ENCODE data around the gene TNS4. TPM values are rescaled to one million over a fixed set of nuclear protein-coding genes. Genes with fewer than 3 reads are reported as not detected.

The TNS4 gene, protein sequence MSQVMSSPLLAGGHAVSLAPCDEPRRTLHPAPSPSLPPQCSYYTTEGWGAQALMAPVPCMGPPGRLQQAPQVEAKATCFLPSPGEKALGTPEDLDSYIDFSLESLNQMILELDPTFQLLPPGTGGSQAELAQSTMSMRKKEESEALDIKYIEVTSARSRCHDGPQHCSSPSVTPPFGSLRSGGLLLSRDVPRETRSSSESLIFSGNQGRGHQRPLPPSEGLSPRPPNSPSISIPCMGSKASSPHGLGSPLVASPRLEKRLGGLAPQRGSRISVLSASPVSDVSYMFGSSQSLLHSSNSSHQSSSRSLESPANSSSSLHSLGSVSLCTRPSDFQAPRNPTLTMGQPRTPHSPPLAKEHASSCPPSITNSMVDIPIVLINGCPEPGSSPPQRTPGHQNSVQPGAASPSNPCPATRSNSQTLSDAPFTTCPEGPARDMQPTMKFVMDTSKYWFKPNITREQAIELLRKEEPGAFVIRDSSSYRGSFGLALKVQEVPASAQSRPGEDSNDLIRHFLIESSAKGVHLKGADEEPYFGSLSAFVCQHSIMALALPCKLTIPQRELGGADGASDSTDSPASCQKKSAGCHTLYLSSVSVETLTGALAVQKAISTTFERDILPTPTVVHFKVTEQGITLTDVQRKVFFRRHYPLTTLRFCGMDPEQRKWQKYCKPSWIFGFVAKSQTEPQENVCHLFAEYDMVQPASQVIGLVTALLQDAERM
- total RNA-seq (1 to 10 TPM; 3.1 TPM), polyA plus RNA-seq (0.41 TPM)

DNA sequence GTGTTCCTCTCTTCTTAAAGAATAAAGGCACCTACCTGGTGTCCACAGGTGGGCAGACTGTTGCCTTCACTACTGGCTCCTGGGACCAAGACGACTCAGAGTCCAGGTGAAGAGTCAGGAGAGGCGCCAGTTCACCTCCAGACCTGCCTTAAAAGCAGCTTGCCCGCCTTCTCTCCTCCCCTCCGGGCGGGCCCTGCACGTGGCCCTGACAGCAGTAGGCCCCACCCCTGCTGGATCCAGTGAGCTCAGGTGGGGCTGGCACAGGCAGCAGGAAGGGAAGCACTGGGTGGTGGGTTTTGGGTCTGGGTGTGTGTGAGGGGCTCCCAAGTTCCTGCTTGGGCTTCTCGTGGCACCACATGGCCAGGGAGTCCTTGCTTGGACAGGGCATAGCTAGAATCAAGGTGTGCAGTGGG, at the start of gene TNS4:
TNS4 (minus strand) TSS at position 125 of the 413 bp plus-strand sequence. CDS start 5,198 bp downstream, outside the sequence.
- peaks cover 2 to 6% (median 5%) of the 10 kb centered on the region in 3 donors for H3K4me1 Mint-ChIP-seq
- no peaks in the 10 kb centered on the region for H3K36me3 ChIP-seq (ENCODE audit: insufficient read depth, low read length)
- H3K27me3 Mint-ChIP-seq, result no peaks in the 10 kb centered on the region
- DNase-seq, result no peak
- no peaks in the 10 kb centered on the region for H3K9me3 ChIP-seq (ENCODE audit: low read length)
- H3K27ac Mint-ChIP-seq, result peak within 1 kb of the TSS in 2 of 8 donors; percentile 27 to 43
- H3K4me1 ChIP-seq (ENCODE audit: insufficient read depth, low read length), result no peaks in the 10 kb centered on the region
- no peak within 1 kb of the TSS for H3K27ac ChIP-seq (ENCODE audit: low read depth, low read length)
- no peak within 1 kb of the TSS for H3K4me3 Mint-ChIP-seq
- ChIA-PET POLR2A (no interaction called here), CTCF (interaction anchor here (1.0 kb wide), 1 partner anchor 32 kb away, joined by 4 read pairs; no protein-coding TSS in a partner anchor)
- H3K36me3 Mint-ChIP-seq, result no peaks in the 10 kb centered on the region
- H3K4me3 ChIP-seq (ENCODE audit: low read length), result no peak within 1 kb of the TSS
- no peaks in the 10 kb centered on the region for H3K27me3 ChIP-seq (ENCODE audit: insufficient read depth, low read length, poor library complexity, severe bottlenecking)
- no peaks in the 10 kb centered on the region for H3K9me3 Mint-ChIP-seq

DNA sequence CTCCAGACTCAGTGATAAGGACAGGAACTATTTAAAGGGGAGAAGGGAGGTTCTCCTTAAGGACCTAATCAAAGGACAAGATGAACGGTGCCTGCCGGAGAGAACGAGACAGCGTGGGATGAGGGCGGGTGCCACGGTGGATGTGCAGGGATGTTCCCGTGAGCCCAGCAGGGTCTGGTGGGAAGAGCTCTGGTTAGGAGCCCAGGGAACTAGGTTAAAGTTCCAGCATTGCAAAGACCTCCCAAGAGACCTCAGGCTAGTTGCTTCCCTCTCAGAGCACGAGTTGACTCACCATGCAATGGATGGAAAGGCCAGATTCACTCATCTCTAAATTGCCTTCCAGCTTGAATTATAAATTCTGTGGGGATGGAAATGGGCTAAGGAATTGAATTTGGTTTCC, 49.2 kb upstream of the TNS4 start:
- H3K9me3 Mint-ChIP-seq, result no peaks in the 10 kb centered on the region
- Histone ChIP-seq H3K4me3 (ENCODE audit: low read length) (no peak overlapping the region), H3K36me3 (ENCODE audit: insufficient read depth, low read length) (peaks cover 19% of the 10 kb centered on the region), H3K27ac (ENCODE audit: low read depth, low read length) (no peak overlapping the region), H3K27me3 (ENCODE audit: insufficient read depth, low read length, poor library complexity, severe bottlenecking) (no peaks in the 10 kb centered on the region), H3K4me1 (ENCODE audit: insufficient read depth, low read length) (peaks cover 98% of the 10 kb centered on the region), H3K9me3 (ENCODE audit: low read length) (no peaks in the 10 kb centered on the region)
- POLR2A ChIA-PET, result interaction anchor here (1.2 to 1.8 kb wide), 3 partner anchors 10 to 17 kb away, joined by 4 to 5 read pairs (median 4); no protein-coding TSS in a partner anchor
- no peaks in the 10 kb centered on the region for H3K27me3 Mint-ChIP-seq
- H3K36me3 Mint-ChIP-seq, result peaks cover 0 to 41% (median 12%) of the 10 kb centered on the region in 3 donors
- peak overlapping the region in 2 of 7 donors; percentile 19 to 82 for H3K4me3 Mint-ChIP-seq
- peak overlapping the region in 7 of 8 donors; percentile 7 to 81 (median 57) for H3K27ac Mint-ChIP-seq
- peaks cover 88 to 100% (median 98%) of the 10 kb centered on the region in 3 donors for H3K4me1 Mint-ChIP-seq
- CTCF ChIA-PET, result interaction anchor here (1.0 to 17.6 kb wide), 3 partner anchors 10 to 69 kb away, joined by 3 to 475 read pairs (median 4); no protein-coding TSS in a partner anchor
- peak in 1 of 5 donors; percentile 16 for DNase-seq

- Mint-ChIP-seq H3K4me1 (peaks cover 81 to 93% (median 90%) of the 10 kb centered on the region in 3 donors), H3K27ac (peak overlapping the region; percentile 47 to 95 (median 78)), H3K36me3 (peaks cover 0 to 26% (median 3%) of the 10 kb centered on the region in 3 donors), H3K27me3 (no peaks in the 10 kb centered on the region), H3K4me3 (peak overlapping the region in 5 of 7 donors; percentile 10 to 53 (median 29)), H3K9me3 (no peaks in the 10 kb centered on the region)
- ChIA-PET CTCF (interaction anchor here (1.1 to 20.1 kb wide), 8 partner anchors 10 to 150 kb away, joined by 3 to 475 read pairs (median 8); partner anchors contain the start of genes CCR7 and TOP2A), POLR2A (interaction anchor here (0.6 to 2.8 kb wide), 8 partner anchors 9 to 156 kb away, joined by 3 to 19 read pairs (median 4); no protein-coding TSS in a partner anchor)
- H3K9me3 ChIP-seq (ENCODE audit: low read length), result no peaks in the 10 kb centered on the region
- no peaks in the 10 kb centered on the region for H3K27me3 ChIP-seq (ENCODE audit: insufficient read depth, low read length, poor library complexity, severe bottlenecking)
- H3K4me3 ChIP-seq (ENCODE audit: low read length), result no peak overlapping the region
- H3K4me1 ChIP-seq (ENCODE audit: insufficient read depth, low read length), result peaks cover 92% of the 10 kb centered on the region
- no peak overlapping the region for H3K27ac ChIP-seq (ENCODE audit: low read depth, low read length)
- DNase-seq, result peak in 1 of 5 donors; percentile 36
- peaks cover 4% of the 10 kb centered on the region for H3K36me3 ChIP-seq (ENCODE audit: insufficient read depth, low read length)
Observed at GRCh38 chr17:40548982-40549685, 47.7 kb upstream of the TNS4 start.

GRCh38 chr17:40548491-40548981, 47.1 kb upstream of the TNS4 start:
- H3K27ac Mint-ChIP-seq, result peak overlapping the region; percentile 57 to 95 (median 80)
- no peaks in the 10 kb centered on the region for H3K36me3 ChIP-seq (ENCODE audit: insufficient read depth, low read length)
- H3K27me3 Mint-ChIP-seq, result no peaks in the 10 kb centered on the region
- H3K27me3 ChIP-seq (ENCODE audit: insufficient read depth, low read length, poor library complexity, severe bottlenecking), result no peaks in the 10 kb centered on the region
- H3K4me1 Mint-ChIP-seq, result peaks cover 79 to 93% (median 89%) of the 10 kb centered on the region in 3 donors
- peak overlapping the region in 5 of 7 donors; percentile 10 to 68 (median 52) for H3K4me3 Mint-ChIP-seq
- H3K4me1 ChIP-seq (ENCODE audit: insufficient read depth, low read length), result peaks cover 92% of the 10 kb centered on the region
- ChIA-PET CTCF (interaction anchor here (1.1 to 20.1 kb wide), 13 partner anchors 9 to 149 kb away, joined by 3 to 475 read pairs (median 6); partner anchors contain the start of genes CCR7, IGFBP4 and TOP2A), POLR2A (interaction anchor here (0.7 to 2.8 kb wide), 9 partner anchors 8 to 155 kb away, joined by 3 to 25 read pairs (median 5); no protein-coding TSS in a partner anchor)
- H3K9me3 ChIP-seq (ENCODE audit: low read length), result no peaks in the 10 kb centered on the region
- peaks cover 0 to 20% (median under 1%) of the 10 kb centered on the region in 3 donors for H3K36me3 Mint-ChIP-seq
- no peaks in the 10 kb centered on the region for H3K9me3 Mint-ChIP-seq
- H3K4me3 ChIP-seq (ENCODE audit: low read length), result no peak overlapping the region
- no peak overlapping the region for H3K27ac ChIP-seq (ENCODE audit: low read depth, low read length)
- DNase-seq, result peak in 1 of 5 donors; percentile 29

GRCh38 chr17:40547785-40548478, 46.5 kb upstream of the TNS4 start:
- peaks cover 0 to under 1% of the 10 kb centered on the region in 2 donors for H3K27me3 Mint-ChIP-seq
- Histone ChIP-seq H3K36me3 (ENCODE audit: insufficient read depth, low read length) (no peaks in the 10 kb centered on the region), H3K27ac (ENCODE audit: low read depth, low read length) (no peak overlapping the region), H3K9me3 (ENCODE audit: low read length) (no peaks in the 10 kb centered on the region), H3K27me3 (ENCODE audit: insufficient read depth, low read length, poor library complexity, severe bottlenecking) (no peaks in the 10 kb centered on the region), H3K4me3 (ENCODE audit: low read length) (no peak overlapping the region), H3K4me1 (ENCODE audit: insufficient read depth, low read length) (peaks cover 92% of the 10 kb centered on the region)
- ChIA-PET CTCF (interaction anchor here (1.1 to 20.1 kb wide), 13 partner anchors 9 to 149 kb away, joined by 3 to 475 read pairs (median 6); partner anchors contain the start of genes CCR7, IGFBP4 and TOP2A), POLR2A (interaction anchor here (0.5 to 2.8 kb wide), 8 partner anchors 8 to 328 kb away, joined by 3 to 25 read pairs (median 8); no protein-coding TSS in a partner anchor)
- DNase-seq, result no peak
- peak overlapping the region; percentile 57 to 95 (median 81) for H3K27ac Mint-ChIP-seq
- no peaks in the 10 kb centered on the region for H3K9me3 Mint-ChIP-seq
- peaks cover 79 to 93% (median 89%) of the 10 kb centered on the region in 3 donors for H3K4me1 Mint-ChIP-seq
- H3K36me3 Mint-ChIP-seq, result peaks cover 0 to 17% (median 0%) of the 10 kb centered on the region in 3 donors
- peak overlapping the region; percentile 40 to 68 (median 54) for H3K4me3 Mint-ChIP-seq

GRCh38 chr17:40547079-40547784, 45.8 kb upstream of the TNS4 start:
- Histone ChIP-seq H3K36me3 (ENCODE audit: insufficient read depth, low read length) (no peaks in the 10 kb centered on the region), H3K27ac (ENCODE audit: low read depth, low read length) (no peak overlapping the region), H3K4me1 (ENCODE audit: insufficient read depth, low read length) (peaks cover 92% of the 10 kb centered on the region), H3K4me3 (ENCODE audit: low read length) (no peak overlapping the region), H3K27me3 (ENCODE audit: insufficient read depth, low read length, poor library complexity, severe bottlenecking) (no peaks in the 10 kb centered on the region), H3K9me3 (ENCODE audit: low read length) (no peaks in the 10 kb centered on the region)
- H3K9me3 Mint-ChIP-seq, result no peaks in the 10 kb centered on the region
- peak overlapping the region; percentile 57 to 95 (median 81) for H3K27ac Mint-ChIP-seq
- DNase-seq, result peak in 4 of 5 donors; percentile 24 to 91 (median 83)
- H3K4me1 Mint-ChIP-seq, result peaks cover 80 to 93% (median 89%) of the 10 kb centered on the region in 3 donors
- peaks cover 0 to 1% of the 10 kb centered on the region in 2 donors for H3K27me3 Mint-ChIP-seq
- peaks cover 0 to 10% (median 0%) of the 10 kb centered on the region in 3 donors for H3K36me3 Mint-ChIP-seq
- peak overlapping the region; percentile 40 to 78 (median 55) for H3K4me3 Mint-ChIP-seq
- POLR2A ChIA-PET, result interaction anchor here (0.5 to 2.8 kb wide), 7 partner anchors 9 to 329 kb away, joined by 3 to 25 read pairs (median 9); no protein-coding TSS in a partner anchor
- CTCF ChIA-PET, result interaction anchor here (1.2 to 20.1 kb wide), 10 partner anchors 8 to 148 kb away, joined by 3 to 475 read pairs (median 6); partner anchors contain the start of genes CCR7, IGFBP4 and TOP2A

Measured in CD8-positive, alpha-beta memory T cell (primary cell).